ENCODE results near the gene C2orf78. TPM values are rescaled to one million over a fixed set of nuclear protein-coding genes. Genes with fewer than 3 reads are reported as not detected.
A peak's percentile ranks its signal among the peaks of the same experiment; 100 is the strongest.

The C2orf78 gene
- total and polyA plus RNA-seq, 9 of the 15 experiments (the other 6 are each of a cell fraction or from before 2014, with no cell fraction given), result 0.04 to 0.28 (median 0.20) TPM

DNA sequence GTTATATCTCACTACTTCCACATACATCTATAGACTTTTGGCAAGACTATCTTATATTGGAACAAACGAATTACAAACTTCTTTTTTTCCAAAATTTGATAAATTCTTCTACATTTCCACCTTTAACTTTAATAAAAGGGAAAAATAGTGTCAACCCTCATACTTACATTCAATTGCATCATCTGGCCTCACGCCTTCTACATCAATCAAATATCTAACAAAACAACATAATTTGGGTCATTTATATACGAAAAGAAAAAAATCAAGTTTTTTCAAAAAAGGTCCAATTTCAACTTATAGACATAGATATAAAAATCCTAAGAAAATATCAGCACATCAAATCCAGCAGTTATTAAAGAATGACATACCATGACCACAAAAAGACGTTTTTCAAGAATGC, 17.0 kb upstream of the C2orf78 start:
- ATAC-seq, result no peak
- TF ChIP-seq, protein P1, sequence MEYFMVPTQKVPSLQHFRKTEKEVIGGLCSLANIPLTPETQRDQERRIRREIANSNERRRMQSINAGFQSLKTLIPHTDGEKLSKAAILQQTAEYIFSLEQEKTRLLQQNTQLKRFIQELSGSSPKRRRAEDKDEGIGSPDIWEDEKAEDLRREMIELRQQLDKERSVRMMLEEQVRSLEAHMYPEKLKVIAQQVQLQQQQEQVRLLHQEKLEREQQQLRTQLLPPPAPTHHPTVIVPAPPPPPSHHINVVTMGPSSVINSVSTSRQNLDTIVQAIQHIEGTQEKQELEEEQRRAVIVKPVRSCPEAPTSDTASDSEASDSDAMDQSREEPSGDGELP (CRISPR knock-in tag; IDR thresholded peaks at IDR 0.05; ENCODE audit: borderline replicate concordance), result no peak
- TF ChIP-seq CEBPB (tag; IDR thresholded peaks at IDR 0.05) (no peak), ZEB2 (IDR thresholded peaks at IDR 0.05) (no peak), CEBPG (CRISPR knock-in tag; IDR thresholded peaks at IDR 0.05) (no peak), CEBPG (tag; conservative IDR thresholded peaks at IDR 0.05 in 1 of 2, IDR thresholded peaks at IDR 0.05 in 1 of 2) (peak; percentile 55 to 85; a peak in 3 of 4 replicates), KDM5B (IDR thresholded peaks at IDR 0.05; ENCODE audit: insufficient replicate concordance, low read depth, low read length) (no peak), CUX1 (CRISPR knock-in tag; IDR thresholded peaks at IDR 0.05) (no peak), CC2D1A (IDR thresholded peaks at IDR 0.05) (no peak), ZNF143 (CRISPR knock-in tag; IDR thresholded peaks at IDR 0.05) (no peak)
- TF ChIP-seq, protein P2, sequence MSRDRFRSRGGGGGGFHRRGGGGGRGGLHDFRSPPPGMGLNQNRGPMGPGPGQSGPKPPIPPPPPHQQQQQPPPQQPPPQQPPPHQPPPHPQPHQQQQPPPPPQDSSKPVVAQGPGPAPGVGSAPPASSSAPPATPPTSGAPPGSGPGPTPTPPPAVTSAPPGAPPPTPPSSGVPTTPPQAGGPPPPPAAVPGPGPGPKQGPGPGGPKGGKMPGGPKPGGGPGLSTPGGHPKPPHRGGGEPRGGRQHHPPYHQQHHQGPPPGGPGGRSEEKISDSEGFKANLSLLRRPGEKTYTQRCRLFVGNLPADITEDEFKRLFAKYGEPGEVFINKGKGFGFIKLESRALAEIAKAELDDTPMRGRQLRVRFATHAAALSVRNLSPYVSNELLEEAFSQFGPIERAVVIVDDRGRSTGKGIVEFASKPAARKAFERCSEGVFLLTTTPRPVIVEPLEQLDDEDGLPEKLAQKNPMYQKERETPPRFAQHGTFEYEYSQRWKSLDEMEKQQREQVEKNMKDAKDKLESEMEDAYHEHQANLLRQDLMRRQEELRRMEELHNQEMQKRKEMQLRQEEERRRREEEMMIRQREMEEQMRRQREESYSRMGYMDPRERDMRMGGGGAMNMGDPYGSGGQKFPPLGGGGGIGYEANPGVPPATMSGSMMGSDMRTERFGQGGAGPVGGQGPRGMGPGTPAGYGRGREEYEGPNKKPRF (IDR thresholded peaks at IDR 0.05; ENCODE audit: low read depth, low read length), result no peak

More for the DNA sequence above, 17.0 kb upstream of the C2orf78 start:
- ChIA-PET POLR2A (no interaction called here), CTCF (ENCODE audit: low intra/inter-chr PET ratio) (interaction anchor here (0.6 kb wide), 1 partner anchor 9 kb away, joined by 3 read pairs; no protein-coding TSS in a partner anchor)
- Histone ChIP-seq H2AFZ (ENCODE audit: low read depth, low read length) (no peak overlapping the region), H3K27ac (ENCODE audit: extremely low read depth, low read depth, low read length) (no peak overlapping the region), H3K9me3 (replicated peaks; ENCODE audit: control insufficient read depth, insufficient read depth, low read depth, low read length) (no peaks in the 10 kb centered on the region), H4K20me1 (replicated peaks; ENCODE audit: control insufficient read depth, insufficient read depth, low read length) (no peaks in the 10 kb centered on the region), H3K4me3 (no peak overlapping the region), H3K36me3 (ENCODE audit: control insufficient read depth, insufficient read depth, low read length) (peaks cover 66% of the 10 kb centered on the region), H3K27me3 (ENCODE audit: control insufficient read depth in 2 of 2, insufficient read depth in 2 of 2, low read length in 2 of 2) (no peaks in the 10 kb centered on the region), H3K79me2 (ENCODE audit: control insufficient read depth, insufficient read depth, low read length) (no peaks in the 10 kb centered on the region), H3K9me1 (ENCODE audit: control insufficient read depth, insufficient read depth, low read length) (no peaks in the 10 kb centered on the region), H3K4me1 (replicated peaks in 1 of 2; ENCODE audit: control insufficient read depth in 2 of 2, insufficient read depth in 2 of 2, low read length in 2 of 2) (no peaks in the 10 kb centered on the region), H3K9ac (ENCODE audit: insufficient read depth in 1 of 2, low read depth in 2 of 2, low read length in 2 of 2) (no peak overlapping the region), H3K4me2 (ENCODE audit: insufficient read depth, low read length) (no peak overlapping the region)
- no peak for DNase-seq (ENCODE audit: extremely low read depth in 1 of 4, low spot score in 3 of 4)
- BruUV-seq (replicated peaks), result no TSS peak
- intact Hi-C loops (cut with micrococcal nuclease), result no loop called here
- 69% methylated on average over 4 of the region's 4 CpGs for WGBS (ENCODE audit: insufficient coverage, low coverage, missing lambda C conversion rate)
- FAIRE-seq, result no peak
- in situ Hi-C loops (cut with MboI), result no loop called here
